DMS 273 treated with DMSO at 0.1 percent for 48 hours (cell line): ENCODE results near the gene SRRD.
"Not testable (repeated sequence)": the region's sequence is repeated elsewhere in the genome, so short reads cannot be mapped to it uniquely, and the experiment has no call there.

Experiments used
- DNase-seq: peaks from one replicate; lab custom pipeline; 2025; lab: John Stamatoyannopoulos, UW

The SRRD gene

GRCh38 chr22:26522012-26522411 is 38.3 kb downstream of the SRRD start:
- no peak for DNase-seq

DNA sequence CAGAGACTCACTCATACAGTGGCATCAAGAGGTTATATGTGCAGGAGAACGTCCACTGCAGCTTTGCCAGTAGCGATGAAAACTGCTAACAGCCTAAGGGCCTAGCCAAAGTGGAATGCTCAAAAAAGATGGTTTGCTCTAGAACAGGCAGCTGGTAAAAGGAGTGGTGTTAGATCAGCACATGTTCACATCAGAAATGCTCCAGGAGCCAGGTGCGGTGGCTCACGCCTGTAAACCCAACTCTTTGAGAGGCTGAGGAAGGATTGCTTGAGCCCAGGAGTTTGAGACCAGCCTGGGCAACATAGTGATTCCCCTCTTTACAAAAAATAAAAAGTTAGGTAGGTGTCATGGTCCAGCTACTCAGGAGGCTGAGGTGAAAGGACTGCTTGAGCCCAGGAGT is 38.9 kb downstream of the SRRD start:
- DNase-seq: no peak

GRCh38 chr22:26524870-26525269 is 41.2 kb downstream of the SRRD start:
- no peak for DNase-seq

DNA sequence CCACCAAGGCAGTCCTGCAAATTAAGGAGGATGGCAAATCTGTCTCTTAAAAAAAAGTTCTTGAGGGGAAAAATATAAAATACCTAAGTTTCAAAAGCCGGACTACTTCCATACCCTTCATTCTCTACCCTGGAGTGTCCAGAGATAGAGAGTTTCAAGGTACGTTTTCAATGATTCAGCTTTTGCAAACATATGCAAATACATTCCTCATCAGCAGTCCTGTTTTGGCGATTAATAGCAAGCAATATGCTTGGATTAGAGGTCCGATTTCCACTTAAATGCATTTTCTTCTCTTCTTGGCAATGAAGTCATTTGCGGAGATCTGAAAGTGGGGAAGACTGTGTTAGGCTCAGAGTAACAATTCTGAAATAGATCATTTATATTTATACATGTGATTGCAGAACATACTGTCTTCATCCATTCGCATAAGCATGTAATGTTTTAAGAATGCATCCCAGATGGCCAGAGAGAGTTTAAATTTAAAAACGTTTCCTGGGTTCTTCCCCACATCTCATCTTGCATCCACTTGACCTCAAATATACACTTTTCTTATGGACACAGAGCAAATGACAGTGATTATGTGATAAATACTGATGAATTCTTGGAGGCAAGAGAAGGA is 42.4 kb downstream of the SRRD start:
- DNase-seq: no peak

GRCh38 chr22:26527167-26527566 is 43.5 kb downstream of the SRRD start:
- no peak for DNase-seq

DNA sequence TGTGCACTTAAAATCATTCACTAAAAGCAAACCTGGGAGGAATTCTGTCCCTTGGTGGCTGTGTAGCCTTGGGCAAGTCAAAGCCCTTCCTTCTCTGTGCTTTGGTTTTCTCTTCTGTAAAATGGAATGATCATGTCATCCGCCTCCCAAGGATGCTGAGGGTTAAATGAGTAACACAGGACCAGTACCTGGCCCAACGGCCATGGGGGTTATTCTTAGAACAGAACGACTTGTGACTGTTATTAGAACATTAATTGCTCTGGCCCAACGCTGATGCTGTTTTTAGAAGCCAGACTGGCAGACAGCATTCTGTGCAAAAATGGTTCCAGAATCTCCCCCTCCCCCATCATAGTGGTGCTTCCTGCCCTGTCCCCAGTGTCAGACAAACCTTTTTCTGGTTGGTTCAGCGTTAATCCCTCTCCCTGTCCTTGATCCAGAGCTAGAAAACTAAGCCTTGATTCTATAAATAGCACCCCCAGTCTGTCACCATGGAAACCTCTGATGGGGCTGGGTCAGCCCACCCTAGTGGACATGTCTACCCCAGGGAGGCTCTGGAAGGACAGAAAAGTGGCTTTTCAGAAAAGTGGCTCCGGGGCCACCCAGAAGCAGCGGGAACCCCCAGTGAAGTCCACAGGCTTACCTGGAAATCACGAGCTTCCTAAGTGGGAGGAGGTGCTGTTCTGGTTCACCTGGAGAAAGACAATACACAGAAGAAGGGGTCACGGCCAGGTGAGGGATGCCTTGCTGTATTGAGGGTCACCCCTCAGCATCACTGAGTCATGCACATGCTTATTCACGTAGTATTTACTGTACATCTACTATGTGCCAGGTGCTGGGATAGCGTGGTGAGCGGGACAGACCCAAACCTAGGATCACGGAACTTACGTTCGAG is 44.1 kb downstream of the SRRD start:
- DNase-seq: no peak

DNA sequence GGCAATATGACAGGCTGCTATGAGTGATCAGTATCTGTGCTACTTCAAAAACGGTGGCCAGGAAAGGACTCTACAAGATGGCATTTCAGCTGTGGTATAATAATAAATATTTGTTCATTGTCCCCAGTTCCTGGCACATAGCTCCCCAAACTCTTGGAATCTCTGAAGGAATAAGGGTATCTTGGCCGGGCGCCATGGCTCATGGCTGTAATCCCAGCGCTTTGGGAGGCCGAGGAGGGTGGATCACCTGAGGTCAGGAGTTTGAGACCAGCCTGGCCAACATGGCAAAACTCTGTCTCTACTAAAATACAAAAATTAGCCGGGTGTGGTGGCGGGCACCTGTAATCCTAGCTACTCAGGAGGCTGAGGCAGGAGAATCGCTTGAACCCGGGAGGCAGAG is 44.8 kb downstream of the SRRD start:
- not testable (repeated sequence) for DNase-seq

GRCh38 chr22:26529345-26529744 is 45.7 kb downstream of the SRRD start:
- no peak for DNase-seq

GRCh38 chr22:26534171-26534855 is 50.6 kb downstream of the SRRD start:
- DNase-seq: no peak

DNA sequence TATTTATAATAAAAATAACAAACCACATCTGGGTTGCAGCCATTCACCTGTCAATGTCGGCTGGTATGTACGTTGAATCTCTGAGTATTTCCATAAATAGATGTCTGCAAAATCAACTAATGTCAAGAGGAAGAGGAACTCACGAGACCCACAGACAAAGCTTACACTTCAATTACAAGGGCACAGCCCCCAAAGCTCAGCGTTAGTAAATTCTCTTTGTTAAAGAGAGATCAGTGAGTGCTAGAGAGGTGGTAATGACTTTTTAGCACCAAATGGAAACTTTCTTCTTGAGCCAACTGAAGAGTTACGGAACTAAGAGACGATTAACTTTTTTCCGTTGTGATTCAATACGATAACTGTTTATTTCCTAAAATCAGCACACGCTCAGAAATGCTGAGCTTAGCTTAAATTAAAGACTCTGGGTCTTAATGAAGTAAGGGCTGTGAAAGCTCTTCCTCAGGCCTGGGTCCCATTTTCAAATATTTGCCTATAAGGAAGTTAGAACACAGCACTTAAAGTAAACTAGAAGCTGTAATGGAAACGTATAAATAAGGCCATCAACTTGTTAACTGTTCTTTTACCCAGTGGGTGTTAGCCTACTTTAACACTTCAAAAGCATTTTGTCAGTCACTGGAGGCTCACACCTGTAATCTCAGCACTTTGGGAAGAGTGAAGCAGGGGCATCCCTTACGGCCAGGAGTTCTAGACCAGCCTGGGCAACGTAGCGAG is 51.4 kb downstream of the SRRD start:
- no peak for DNase-seq

DNA sequence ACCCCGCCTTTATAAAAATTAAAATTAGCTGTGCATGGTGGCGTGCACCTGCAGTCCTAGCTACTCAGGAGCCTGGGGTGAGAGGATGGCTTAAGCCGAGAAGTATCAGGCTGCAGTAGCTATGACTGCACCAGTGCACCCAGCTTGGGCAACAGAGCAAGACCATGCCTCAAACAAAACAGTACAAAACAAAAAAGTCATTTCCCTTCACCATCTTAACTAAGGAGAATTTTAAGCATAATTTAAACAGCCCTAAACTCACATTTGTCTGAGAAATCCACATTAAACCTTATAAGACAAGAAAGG is 51.9 kb downstream of the SRRD start:
- no peak for DNase-seq

DNA sequence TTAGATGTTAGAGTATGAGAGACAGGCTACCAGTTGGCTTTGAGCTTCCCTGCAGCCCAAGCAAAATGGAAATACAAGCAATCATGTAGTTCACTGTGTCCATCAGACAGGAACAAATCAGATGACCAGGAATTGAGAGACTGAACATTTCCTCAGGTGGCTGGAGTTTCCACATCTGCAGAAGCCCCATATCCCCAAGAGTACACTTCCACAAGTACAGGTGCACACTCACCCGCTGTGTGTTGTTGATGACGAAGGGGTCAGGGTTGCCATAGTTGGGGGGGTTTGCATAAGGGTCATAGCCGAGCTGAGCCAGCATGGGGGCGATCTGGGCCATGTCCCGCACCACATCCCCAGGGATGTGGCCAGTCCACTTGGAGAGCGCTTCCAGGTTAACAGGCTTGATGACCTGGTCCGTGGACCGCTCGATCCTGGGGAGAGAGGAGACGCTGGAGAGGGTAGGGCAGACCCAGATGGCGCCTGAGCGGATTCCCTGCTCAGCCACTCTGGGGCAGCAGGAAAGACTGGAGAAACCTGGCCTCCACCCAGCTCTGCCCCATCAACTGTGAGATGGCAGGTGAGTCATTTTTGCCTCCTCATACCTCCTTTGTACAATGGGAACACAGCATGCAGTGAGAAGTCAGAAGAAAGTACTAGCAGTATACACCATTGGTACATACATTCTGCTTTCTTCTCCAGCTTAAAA is 52.5 kb downstream of the SRRD start:
- DNase-seq: no peak

- DNase-seq: no peak
Observed at GRCh38 chr22:26536762-26537134, 53.1 kb downstream of the SRRD start.

GRCh38 chr22:26540119-26540518 is 56.4 kb downstream of the SRRD start:
- no peak for DNase-seq

DNA sequence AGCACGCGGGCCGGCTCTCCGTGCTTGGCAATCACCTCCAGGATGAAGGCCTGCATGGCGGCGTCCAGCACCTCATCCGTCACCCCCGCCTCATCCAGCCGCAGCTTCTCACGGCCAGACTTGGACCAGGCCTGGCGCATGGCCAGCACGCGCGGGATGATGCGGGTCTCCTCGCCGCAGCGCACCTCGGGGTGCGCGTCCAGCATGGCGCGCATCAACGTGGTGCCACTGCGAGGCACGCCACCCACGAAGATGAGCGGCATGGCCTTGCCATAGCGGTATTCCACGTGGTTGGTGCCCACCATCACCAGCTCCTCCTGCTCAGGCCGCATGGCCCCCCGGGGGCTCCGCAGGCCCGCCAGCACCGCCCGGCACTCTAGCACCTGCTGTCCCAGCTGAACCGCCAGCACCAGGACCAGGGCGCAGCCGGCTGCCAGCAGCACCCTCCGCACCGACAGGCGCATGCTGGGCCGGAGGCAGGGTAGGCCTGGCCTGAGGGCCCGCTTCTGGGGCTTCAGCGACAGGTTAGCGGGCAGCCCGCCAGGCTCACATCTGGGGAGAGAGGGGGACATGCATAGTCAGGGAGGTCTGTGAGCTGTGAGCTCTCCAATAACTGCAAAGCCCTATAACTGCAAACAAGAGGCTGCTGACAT is 57.6 kb downstream of the SRRD start:
- no peak for DNase-seq

GRCh38 chr22:26542831-26543230 is 59.2 kb downstream of the SRRD start:
- no peak for DNase-seq
